ENCODE results near the gene BRICD5.

The BRICD5 gene

GRCh38 chr16:2251296-2252111, 40.8 kb upstream of the BRICD5 start, which contains the start of gene ECI1 (continued):
- TF ChIP-seq ZNF148 (tag by site-specific recombination; IDR thresholded peaks at IDR 0.05; ENCODE audit: borderline replicate concordance) (no peak), SCRT1 (tag by site-specific recombination; IDR thresholded peaks at IDR 0.05; ENCODE audit: borderline replicate concordance) (no peak), ZNF214 (tag by site-specific recombination; IDR thresholded peaks at IDR 0.05; ENCODE audit: borderline replicate concordance) (no peak), ZNF324 (tag by site-specific recombination; IDR thresholded peaks at IDR 0.05) (0 out of 2 replicates have a peak, but pooled peaks have one; percentile 42), ZNF398 (tag by site-specific recombination; IDR thresholded peaks at IDR 0.05) (peak; percentile 22; the same call in 1 of the 2 replicates), ZNF423 (tag by site-specific recombination; IDR thresholded peaks at IDR 0.05) (no peak), KLF17 (tag by site-specific recombination; IDR thresholded peaks at IDR 0.05) (peak; percentile 92), ZBTB20 (tag by site-specific recombination; IDR thresholded peaks at IDR 0.05) (peak; percentile 94), YY1 (tag by site-specific recombination; IDR thresholded peaks at IDR 0.05) (peak; percentile 86), ZNF76 (tag by site-specific recombination; IDR thresholded peaks at IDR 0.05; ENCODE audit: borderline replicate concordance, low read depth) (peak; percentile 64; the same call in 1 of the 2 replicates), ZNF280C (tag by site-specific recombination; IDR thresholded peaks at IDR 0.05) (no peak), ZNF174 (tag by site-specific recombination; IDR thresholded peaks at IDR 0.05) (no peak), ZNF639 (tag by site-specific recombination; IDR thresholded peaks at IDR 0.05) (peak; percentile 83; the same call in 1 of the 2 replicates), ZNF624 (tag by site-specific recombination; IDR thresholded peaks at IDR 0.05) (no peak), WT1 (tag by site-specific recombination; IDR thresholded peaks at IDR 0.05) (peak; percentile 49; the same call in 1 of the 2 replicates), BCL11B (tag by site-specific recombination; IDR thresholded peaks at IDR 0.05; ENCODE audit: low read depth) (peak; percentile 87; the same call in 1 of the 2 replicates), ZEB2 (tag by site-specific recombination; IDR thresholded peaks at IDR 0.05) (peak; percentile 99), ZNF24 (tag by site-specific recombination; IDR thresholded peaks at IDR 0.05) (peak; percentile 77; the same call in 1 of the 2 replicates), HOXA7 (CRISPR knock-in tag; IDR thresholded peaks at IDR 0.05; ENCODE audit: borderline replicate concordance) (no peak), ZSCAN30 (tag by site-specific recombination; IDR thresholded peaks at IDR 0.05) (peak; percentile 96), SCRT2 (tag by site-specific recombination; IDR thresholded peaks at IDR 0.05) (no peak), ZNF549 (tag by site-specific recombination; IDR thresholded peaks at IDR 0.05) (no peak), ZNF654 (tag by site-specific recombination; IDR thresholded peaks at IDR 0.05; ENCODE audit: low read depth) (peak; percentile 55), OSR2 (tag by site-specific recombination; IDR thresholded peaks at IDR 0.05) (peak; percentile 95), ZNF558 (tag by site-specific recombination; IDR thresholded peaks at IDR 0.05) (no peak)
- TF ChIP-seq, protein P1, sequence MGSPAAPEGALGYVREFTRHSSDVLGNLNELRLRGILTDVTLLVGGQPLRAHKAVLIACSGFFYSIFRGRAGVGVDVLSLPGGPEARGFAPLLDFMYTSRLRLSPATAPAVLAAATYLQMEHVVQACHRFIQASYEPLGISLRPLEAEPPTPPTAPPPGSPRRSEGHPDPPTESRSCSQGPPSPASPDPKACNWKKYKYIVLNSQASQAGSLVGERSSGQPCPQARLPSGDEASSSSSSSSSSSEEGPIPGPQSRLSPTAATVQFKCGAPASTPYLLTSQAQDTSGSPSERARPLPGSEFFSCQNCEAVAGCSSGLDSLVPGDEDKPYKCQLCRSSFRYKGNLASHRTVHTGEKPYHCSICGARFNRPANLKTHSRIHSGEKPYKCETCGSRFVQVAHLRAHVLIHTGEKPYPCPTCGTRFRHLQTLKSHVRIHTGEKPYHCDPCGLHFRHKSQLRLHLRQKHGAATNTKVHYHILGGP (tag by site-specific recombination; IDR thresholded peaks at IDR 0.05): no peak
- TF ChIP-seq, protein P2, sequence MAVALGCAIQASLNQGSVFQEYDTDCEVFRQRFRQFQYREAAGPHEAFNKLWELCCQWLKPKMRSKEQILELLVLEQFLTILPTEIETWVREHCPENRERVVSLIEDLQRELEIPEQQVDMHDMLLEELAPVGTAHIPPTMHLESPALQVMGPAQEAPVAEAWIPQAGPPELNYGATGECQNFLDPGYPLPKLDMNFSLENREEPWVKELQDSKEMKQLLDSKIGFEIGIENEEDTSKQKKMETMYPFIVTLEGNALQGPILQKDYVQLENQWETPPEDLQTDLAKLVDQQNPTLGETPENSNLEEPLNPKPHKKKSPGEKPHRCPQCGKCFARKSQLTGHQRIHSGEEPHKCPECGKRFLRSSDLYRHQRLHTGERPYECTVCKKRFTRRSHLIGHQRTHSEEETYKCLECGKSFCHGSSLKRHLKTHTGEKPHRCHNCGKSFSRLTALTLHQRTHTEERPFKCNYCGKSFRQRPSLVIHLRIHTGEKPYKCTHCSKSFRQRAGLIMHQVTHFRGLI (tag by site-specific recombination; IDR thresholded peaks at IDR 0.05): peak; percentile 63; the same call in 1 of the 2 replicates
